Upper lobe of left lung (tissue), 6 donors: ENCODE results near the gene GPHA2. TPM values are rescaled to one million over a fixed set of nuclear protein-coding genes. Genes with fewer than 3 reads are reported as not detected.

Experiments used
- ATAC-seq, 2 donors: fragments of 200-7000 bp; cut with Tn5 transposase; one replicate each; pipeline ENCODE4 v1.9.1; 2022; ENCODE audit warnings: mild to moderate bottlenecking in 2 of 2, moderate library complexity in 2 of 2; ENCODE audit not compliant: low FRiP score in 2 of 2
- DNase-seq, 2 donors: peaks; one replicate each; pipeline ENCODE4 v3.0.0-alpha.2; 2019 to 2020
- H3K27ac ChIP-seq, 4 donors: fragments of 200-600 bp; sonication (generic); one replicate each; pipeline ENCODE4 v1.5.1; 2016 to 2019
- H3K27me3 ChIP-seq, 4 donors: fragments of 200-600 bp; sonication (generic); one replicate each; pipeline ENCODE4 v1.5.1; 2017 to 2019
- H3K36me3 ChIP-seq, 4 donors: fragments of 200-600 bp; sonication (generic); one replicate each; pipeline ENCODE4 v1.5.1; 2016 to 2019
- H3K4me1 ChIP-seq, 4 donors: fragments of 200-600 bp; sonication (generic); one replicate each; pipeline ENCODE4 v1.5.1; 2018 to 2019
- H3K4me3 ChIP-seq, 4 donors: fragments of 200-600 bp; sonication (generic); one replicate each; pipeline ENCODE4 v1.5.1; 2017 to 2019; ENCODE audit warnings: mild to moderate bottlenecking in 2 of 4, moderate library complexity in 1 of 4
- H3K9me3 ChIP-seq, 4 donors: fragments of 200-600 bp; sonication (generic); one replicate each; pipeline ENCODE4 v1.5.1; 2018 to 2019
- EP300 ChIP-seq, 4 donors: sonication (generic); formaldehyde crosslinking; IDR thresholded peaks; one replicate each; pipeline ENCODE4 v1.5.1; 2017; ENCODE audit warnings: antibody characterized with exemption in 4 of 4, control low read depth in 2 of 4
- POLR2A ChIP-seq, 4 donors: fragments of 450-650 bp; IDR thresholded peaks; one replicate each; pipeline ENCODE4 v1.5.1; 2016 to 2017; ENCODE audit warnings: antibody characterized with exemption in 4 of 4, mild to moderate bottlenecking in 2 of 4
- POLR2AphosphoS5 ChIP-seq, 2 donors: sonication (generic); formaldehyde crosslinking; IDR thresholded peaks; one replicate each; pipeline ENCODE4 v1.5.1; 2017; ENCODE audit warnings: antibody characterized with exemption in 2 of 2
- WGBS, 2 donors: methylation state at CpG; one replicate each; pipeline ENCODE4 v1.1.5; 2017 to 2018; 5-methylcytosine and 5-hydroxymethylcytosine counted together
- total RNA-seq, 6 donors: library from RNA; depleted of rRNA in 4 of 6; stranded (reverse); fragments of >200 nt in 4 of 6; gene quantifications; one replicate each; pipeline versions ENCODE4 v1.1.0 to v1.2.1, GENCODE V29; 2016 to 2021
- TF ChIP-seq, protein P1 (sequence below), 6 experiments: fragments of 450-650 bp in 4 of 6; fragments of 200-600 bp in 2 of 6; sonication (generic) in 2 of 6; IDR thresholded peaks; one replicate each; pipeline ENCODE4 v1.5.1; 2016 to 2019; ENCODE audit warnings: antibody characterized with exemption in 6 of 6
- donor health status: DM: no; HTN: no; CAD: no; lungs with moderate emphysema.
- donor health status: DM: no; HTN: yes; CAD: no; lungs with severe emphysema.

The GPHA2 gene
- total RNA-seq, 6 donors from 2014 or later = not detected

DNA sequence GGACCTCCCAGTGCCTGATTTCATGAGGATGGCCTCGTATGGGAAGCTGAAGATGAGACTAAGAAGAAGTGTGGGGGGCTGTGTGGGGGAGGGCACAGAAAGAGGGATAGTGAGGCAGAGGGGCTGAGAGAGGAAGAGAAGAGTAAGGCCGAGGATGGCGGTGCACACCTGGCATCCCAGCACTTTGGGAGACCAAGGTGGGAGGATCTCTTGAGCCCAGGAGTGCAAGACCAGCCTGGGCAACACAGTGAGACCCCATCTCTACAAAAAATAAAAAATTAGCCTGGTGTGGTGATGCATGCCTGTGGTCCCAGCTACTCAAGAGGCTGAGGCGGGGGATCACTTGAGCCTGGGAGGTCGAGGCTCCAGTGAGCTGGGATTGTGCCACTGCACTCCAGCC lies 43.8 kb downstream of the GPHA2 start:
- no peak overlapping the region for H3K4me3 ChIP-seq
- WGBS, 2 donors = 80 to 83% methylated on average over 5 of the region's 5 CpGs
- TF ChIP-seq, protein P1, sequence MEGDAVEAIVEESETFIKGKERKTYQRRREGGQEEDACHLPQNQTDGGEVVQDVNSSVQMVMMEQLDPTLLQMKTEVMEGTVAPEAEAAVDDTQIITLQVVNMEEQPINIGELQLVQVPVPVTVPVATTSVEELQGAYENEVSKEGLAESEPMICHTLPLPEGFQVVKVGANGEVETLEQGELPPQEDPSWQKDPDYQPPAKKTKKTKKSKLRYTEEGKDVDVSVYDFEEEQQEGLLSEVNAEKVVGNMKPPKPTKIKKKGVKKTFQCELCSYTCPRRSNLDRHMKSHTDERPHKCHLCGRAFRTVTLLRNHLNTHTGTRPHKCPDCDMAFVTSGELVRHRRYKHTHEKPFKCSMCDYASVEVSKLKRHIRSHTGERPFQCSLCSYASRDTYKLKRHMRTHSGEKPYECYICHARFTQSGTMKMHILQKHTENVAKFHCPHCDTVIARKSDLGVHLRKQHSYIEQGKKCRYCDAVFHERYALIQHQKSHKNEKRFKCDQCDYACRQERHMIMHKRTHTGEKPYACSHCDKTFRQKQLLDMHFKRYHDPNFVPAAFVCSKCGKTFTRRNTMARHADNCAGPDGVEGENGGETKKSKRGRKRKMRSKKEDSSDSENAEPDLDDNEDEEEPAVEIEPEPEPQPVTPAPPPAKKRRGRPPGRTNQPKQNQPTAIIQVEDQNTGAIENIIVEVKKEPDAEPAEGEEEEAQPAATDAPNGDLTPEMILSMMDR (IDR thresholded peaks at IDR 0.05) = no peak
- TF ChIP-seq EP300 (IDR thresholded peaks at IDR 0.05) = no peak
- no peak for TF ChIP-seq POLR2AphosphoS5 (IDR thresholded peaks at IDR 0.05)
- TF ChIP-seq POLR2A (IDR thresholded peaks at IDR 0.05) = no peak
- peaks cover 0 to 23% (median 14%) of the 10 kb centered on the region in 4 donors for H3K36me3 ChIP-seq
- no peaks in the 10 kb centered on the region for H3K9me3 ChIP-seq
- no peaks in the 10 kb centered on the region for H3K27me3 ChIP-seq
- no peak overlapping the region for H3K27ac ChIP-seq
- ATAC-seq = no peak
- peaks cover 19 to 36% (median 23%) of the 10 kb centered on the region in 4 donors for H3K4me1 ChIP-seq
- no peak for DNase-seq

DNA sequence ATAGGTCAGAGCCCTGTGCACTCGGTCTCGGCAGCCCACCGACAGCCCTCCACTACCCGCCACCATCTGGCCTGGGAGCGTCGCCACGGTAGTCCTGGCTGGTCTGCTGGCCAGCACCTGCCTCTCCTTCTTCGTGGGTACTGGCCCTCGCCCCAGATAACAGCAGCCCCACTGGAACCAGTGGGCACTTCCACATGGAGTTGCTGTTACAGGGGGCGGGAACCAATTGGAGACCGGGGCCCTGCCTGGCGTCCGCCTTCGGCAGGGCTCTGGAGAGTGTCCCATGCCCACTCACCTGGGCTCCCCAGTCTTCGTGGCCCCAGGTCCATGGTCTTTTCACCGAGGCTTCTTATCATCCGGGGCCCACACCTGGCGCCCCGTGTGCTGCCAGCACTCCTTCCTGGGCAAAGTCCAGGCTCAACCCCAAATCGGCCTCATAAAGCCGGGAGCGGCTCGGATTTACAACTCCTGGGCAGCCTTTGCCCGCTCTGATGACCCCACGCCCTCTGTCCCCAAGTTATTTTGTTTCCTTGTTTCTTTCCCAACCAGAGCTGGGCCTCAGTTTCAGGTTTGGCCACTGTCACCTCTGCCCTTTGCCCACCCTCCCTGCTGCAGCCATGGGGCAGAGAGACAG lies 44.4 kb downstream of the GPHA2 start:
- H3K9me3 ChIP-seq = no peaks in the 10 kb centered on the region
- H3K4me3 ChIP-seq = no peak overlapping the region
- 81 to 93% methylated on average over 10 to 25 of the region's 25 CpGs for WGBS, 2 donors
- H3K4me1 ChIP-seq = peaks cover 19 to 36% (median 23%) of the 10 kb centered on the region in 4 donors
- H3K27me3 ChIP-seq = no peaks in the 10 kb centered on the region
- TF ChIP-seq POLR2AphosphoS5 (IDR thresholded peaks at IDR 0.05) (no peak), EP300 (IDR thresholded peaks at IDR 0.05) (no peak), POLR2A (IDR thresholded peaks at IDR 0.05) (no peak)
- TF ChIP-seq, protein P1 (IDR thresholded peaks at IDR 0.05) = no peak
- H3K36me3 ChIP-seq = peaks cover 0 to 17% (median 8%) of the 10 kb centered on the region in 4 donors
- no peak for ATAC-seq
- no peak overlapping the region for H3K27ac ChIP-seq
- peak in 1 of 2 donors; percentile 58 for DNase-seq

DNA sequence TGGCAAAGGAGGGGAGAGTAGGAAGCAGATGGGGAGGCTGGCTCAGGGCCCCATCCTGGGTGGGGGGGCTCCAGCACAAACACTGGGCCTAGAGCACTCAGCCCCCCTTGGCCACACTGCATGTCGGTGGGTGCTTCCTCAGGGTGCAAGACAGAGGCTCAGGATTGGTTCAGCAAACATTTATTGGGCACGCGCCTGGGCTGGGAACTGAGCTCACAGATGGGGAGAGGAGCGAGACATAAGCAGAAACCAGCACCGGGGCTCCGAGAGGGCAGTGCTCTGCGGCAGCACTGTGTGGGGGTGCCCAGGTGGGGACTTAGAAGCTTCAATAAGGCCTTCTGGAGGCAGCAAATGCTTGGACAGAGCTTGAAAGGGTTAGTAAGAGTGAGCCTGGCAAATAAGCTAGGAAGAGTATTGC lies 45.2 kb downstream of the GPHA2 start:
- WGBS, 2 donors = 91 to 97% methylated on average over 7 of the region's 7 CpGs
- no peaks in the 10 kb centered on the region for H3K9me3 ChIP-seq
- H3K4me1 ChIP-seq = peaks cover 21 to 41% (median 26%) of the 10 kb centered on the region in 4 donors
- peak in 1 of 2 donors; percentile 41 for DNase-seq
- H3K27ac ChIP-seq = no peak overlapping the region
- no peaks in the 10 kb centered on the region for H3K27me3 ChIP-seq
- H3K36me3 ChIP-seq = peaks cover 0 to 9% (median 4%) of the 10 kb centered on the region in 4 donors
- no peak overlapping the region for H3K4me3 ChIP-seq
- TF ChIP-seq POLR2A (IDR thresholded peaks at IDR 0.05) (no peak), POLR2AphosphoS5 (IDR thresholded peaks at IDR 0.05) (no peak), EP300 (IDR thresholded peaks at IDR 0.05) (no peak)
- TF ChIP-seq, protein P1 (IDR thresholded peaks at IDR 0.05) = no peak
- no peak for ATAC-seq

DNA sequence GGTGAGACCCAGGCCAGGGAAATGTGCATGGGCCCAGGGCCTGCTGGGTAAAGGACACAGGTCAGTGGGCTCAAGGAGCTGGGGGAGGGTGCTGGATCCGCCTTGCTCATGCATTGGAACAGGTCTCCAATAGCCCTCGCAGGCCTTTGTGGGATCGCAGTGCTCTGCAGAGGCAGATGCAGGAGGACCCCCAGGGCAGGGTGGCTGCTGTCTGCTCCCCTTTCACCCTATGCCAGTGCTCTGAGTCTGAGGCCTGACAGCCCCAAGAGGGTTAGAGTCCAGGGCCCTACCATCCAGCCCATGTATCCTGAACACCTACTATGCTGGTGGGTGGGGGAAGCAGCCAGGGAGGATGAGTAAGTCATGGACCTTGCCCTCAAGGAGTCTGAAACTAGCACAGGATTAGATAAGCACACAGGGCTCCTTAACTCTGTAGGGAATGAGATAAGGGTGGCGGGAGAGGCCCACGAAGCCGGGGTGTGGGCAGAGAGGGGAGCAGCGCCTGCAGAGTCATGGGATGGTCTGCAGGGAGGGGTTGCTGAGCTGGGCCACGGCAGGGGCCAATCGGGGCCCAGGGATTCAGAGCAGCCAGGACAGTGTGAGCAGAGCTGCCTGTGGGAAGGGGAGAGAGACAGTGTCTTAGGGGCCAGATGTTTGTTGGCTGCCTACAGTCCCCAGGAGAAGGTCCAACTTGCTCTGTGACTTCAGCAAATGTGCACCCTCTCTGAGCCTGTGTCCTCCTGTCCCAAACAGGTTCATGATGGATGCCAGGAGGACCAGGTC lies 46.8 kb downstream of the GPHA2 start:
- TF ChIP-seq, protein P1 (IDR thresholded peaks at IDR 0.05) = no peak
- TF ChIP-seq POLR2A (IDR thresholded peaks at IDR 0.05) = no peak
- no peak for TF ChIP-seq POLR2AphosphoS5 (IDR thresholded peaks at IDR 0.05)
- no peak for TF ChIP-seq EP300 (IDR thresholded peaks at IDR 0.05)
- Histone ChIP-seq H3K36me3 (no peaks in the 10 kb centered on the region), H3K4me1 (peaks cover 22 to 32% (median 26%) of the 10 kb centered on the region in 4 donors), H3K4me3 (no peak overlapping the region), H3K9me3 (no peaks in the 10 kb centered on the region), H3K27ac (peak overlapping the region in 1 of 4 donors; percentile 77), H3K27me3 (no peaks in the 10 kb centered on the region)
- 68 to 72% methylated on average over 8 to 9 of the region's 9 CpGs for WGBS, 2 donors
- DNase-seq (peak in 1 of 2 donors; percentile 50), ATAC-seq (no peak)
